HT-29 (cell line): Measurements from ENCODE around the gene ZNF761. TPM values are rescaled to one million over a fixed set of nuclear protein-coding genes. Genes with fewer than 3 reads are reported as not detected.
"Not testable (repeated sequence)": the region's sequence is repeated elsewhere in the genome, so short reads cannot be mapped to it uniquely, and the experiment has no call there.

Source experiments
- DNase-seq: peaks from one replicate; pipeline ENCODE4 v3.0.0-alpha.2; 2015; ENCODE audit warnings: low spot score
- total RNA-seq: library from RNA; depleted of rRNA; stranded (reverse); fragments of >200 nt; shearing (Covaris generic); gene quantifications from 2 replicates; pipeline ENCODE4 v1.2.3, GENCODE V29; 2014; rRNA removed

The ZNF761 gene
- 6.2 and 6.8 TPM in 2 replicates for total RNA-seq

DNA sequence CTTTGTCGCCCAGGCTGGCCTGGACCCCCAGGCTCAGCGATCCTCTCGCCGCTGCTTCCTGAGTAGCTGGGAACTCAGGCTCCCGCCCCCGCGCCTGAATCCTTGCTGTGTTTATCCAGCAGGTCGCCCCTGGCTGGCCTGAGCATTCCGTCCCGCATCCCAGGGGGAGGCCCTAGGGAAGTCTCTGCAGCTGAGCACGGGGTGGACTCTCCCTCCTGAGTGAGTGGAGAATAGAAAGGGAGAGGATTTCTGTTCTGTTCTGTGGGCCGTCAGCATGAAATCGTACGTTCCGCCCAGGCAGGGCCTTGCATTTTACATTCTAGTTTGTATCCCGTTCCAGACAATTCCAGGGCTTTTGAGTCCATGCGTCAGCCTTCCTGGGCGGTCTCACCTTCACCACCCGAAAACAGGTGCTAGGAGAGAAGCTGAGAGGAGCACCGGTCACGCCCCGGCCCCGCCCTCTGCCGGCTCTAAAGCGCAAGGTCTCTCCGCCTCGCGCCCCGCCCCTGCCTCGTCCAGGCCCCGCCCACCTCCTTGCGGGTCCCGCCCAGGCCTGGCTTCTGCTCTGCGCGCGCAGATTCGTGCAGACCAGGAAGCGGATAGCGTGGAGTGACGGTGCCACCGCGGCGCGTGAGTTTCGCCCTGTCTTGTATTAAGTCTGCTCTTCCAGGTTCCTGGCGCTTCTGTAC lies at the start of gene ZNF761:
ZNF761 (plus strand) TSS at position 586 of the 689 bp plus-strand sequence. CDS start 15,285 bp downstream, outside the sequence.
- DNase-seq: peak; percentile 99

DNA sequence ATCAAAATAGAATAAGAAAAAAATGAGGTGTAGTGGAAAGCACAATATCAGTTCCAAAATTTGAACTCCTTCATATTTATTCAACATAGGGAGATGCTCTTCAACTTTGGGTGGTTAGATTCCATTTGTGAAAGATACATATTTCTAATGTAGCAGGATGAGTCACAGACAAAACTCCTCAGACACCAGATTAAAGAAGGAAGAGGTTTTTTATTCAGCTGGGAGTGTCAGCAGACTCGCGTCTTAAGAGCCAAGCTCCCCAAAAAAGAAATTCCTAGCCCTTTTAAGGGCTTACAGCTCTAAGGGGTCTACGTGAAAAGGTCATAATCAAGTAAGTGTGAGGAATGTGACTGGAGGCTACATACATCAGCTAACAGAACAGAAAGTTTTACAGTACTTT lies 43.6 kb upstream of the ZNF761 start:
- no peak for DNase-seq

DNA sequence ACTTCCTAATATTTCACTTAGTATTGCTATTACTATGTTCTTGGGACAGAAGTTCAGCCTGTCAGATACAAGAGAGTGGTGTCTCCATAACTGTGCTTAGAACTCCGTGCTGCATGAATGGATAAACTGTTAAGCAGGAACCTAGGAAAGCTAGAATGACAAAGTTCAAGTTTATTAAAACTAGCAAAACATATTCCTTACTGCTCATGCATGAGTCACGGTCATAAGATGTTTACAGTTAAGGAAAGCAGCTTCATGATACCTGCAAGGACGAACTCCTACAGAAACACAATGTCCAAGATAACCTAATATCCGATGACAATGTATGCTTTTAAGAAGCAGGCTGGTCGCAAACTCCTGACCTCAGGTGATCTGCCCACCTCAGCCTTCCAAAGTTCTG lies 42.9 kb upstream of the ZNF761 start:
- DNase-seq: no peak

DNA sequence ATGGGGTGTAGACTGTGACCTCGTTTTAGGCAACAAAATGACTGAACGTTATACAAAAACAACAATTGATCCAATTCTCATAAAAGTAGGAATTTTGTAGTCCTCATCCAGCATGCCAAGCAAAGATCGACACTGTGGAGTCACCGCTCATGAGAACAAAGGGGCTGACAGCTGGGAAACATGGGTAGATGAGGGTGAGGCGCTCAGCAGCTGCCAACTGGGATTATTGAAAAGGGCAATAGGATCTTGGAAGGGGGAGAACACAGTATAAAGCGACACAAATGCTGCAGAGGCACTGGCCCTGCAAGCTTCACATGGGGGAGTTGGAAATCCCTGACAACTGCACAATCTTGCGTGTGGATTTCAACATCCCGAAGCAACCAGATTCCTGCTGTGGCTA lies 42.2 kb upstream of the ZNF761 start:
- DNase-seq: no peak

DNA sequence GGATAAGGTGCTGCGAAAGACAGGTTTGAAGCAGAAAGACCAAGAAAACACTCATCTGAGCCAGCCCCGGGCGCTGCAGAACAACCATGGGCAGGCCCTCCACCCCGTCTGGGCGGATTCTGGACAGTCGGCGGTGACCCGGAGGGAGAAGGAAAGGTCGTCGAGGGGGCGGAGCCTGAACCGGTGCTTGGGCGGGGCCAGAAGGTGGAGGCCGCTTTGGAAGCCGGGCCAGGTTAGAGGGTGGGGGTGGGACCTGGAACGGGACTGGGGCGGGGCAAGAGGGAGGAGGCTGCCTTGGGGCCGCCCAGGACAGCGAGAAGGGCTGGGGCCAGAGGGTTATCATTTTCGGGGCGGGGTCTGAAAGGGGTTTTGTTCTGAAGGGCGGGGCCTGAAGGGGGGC lies 41.8 kb upstream of the ZNF761 start:
- DNase-seq: no peak

DNA sequence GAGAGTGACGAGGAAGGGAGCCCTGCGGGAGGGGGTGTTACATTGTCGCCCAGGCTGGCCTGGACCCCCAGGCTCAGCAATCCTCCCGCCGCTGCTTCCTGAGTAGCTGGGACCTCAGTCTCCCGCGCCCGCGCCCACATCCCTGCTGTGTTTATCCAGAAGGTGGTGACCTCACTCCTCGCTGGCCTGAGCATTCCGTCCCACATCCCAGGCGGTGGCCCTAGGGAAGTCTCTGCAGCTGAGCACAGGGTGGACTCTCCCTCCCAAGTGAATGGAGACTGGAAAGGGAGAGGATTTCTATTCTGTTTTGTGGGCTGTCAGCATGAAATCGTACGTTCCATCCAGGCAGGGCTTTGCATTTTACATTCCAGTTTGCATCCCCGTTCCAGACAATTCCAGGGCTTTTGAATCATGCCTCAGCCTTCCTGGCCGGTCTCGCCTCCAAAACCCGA lies 37.2 kb upstream of the ZNF761 start:
- DNase-seq: no peak

DNA sequence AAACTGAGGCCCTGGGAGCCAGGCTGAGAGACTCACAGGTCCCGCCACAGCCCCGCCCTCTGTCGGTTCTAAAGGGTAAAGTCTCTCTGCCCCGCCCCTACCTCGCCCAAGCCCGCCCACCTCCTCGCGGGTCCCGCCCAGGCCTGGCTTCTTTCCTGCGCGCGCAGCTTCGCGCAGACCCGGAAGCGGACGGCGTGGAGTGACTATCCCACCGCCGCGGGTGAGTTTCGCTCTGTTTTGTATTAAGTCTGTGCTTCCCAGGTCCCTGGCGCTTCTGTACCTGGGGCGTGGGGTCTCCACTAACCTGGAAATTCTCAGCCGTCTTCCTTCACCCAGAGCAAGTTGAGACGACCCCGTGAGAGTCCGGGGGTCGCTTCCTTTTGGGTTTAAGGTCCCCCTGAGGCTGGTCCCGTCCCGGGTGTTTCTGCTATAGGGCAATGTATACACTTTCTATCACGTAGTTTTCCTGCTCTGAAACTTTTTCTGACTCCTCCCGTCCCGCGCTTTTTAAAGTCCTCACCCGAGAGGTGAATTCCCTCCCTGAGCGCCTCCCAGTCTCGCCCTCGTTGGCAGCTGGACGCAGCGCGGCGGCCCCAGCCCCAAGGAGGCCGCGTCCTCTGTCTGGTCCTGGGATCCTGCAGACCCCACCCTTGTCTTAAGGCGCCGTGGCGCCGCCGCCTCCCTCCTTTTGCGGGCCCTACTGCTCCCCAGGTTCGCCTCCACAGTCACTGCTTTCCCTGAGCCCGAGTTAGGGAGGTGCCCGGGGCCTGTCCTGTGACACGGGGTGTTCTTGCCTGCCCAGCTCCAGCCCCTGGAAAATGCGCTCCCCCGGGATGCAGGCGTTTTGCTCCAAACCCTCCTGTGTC lies 36.6 kb upstream of the ZNF761 start, which contains the start of gene ZNF765:
ZNF765 (plus strand) TSS at position 176 of the 866 bp plus-strand sequence. CDS start 2,867 bp downstream, outside the sequence.
- peak; percentile 97 for DNase-seq

DNA sequence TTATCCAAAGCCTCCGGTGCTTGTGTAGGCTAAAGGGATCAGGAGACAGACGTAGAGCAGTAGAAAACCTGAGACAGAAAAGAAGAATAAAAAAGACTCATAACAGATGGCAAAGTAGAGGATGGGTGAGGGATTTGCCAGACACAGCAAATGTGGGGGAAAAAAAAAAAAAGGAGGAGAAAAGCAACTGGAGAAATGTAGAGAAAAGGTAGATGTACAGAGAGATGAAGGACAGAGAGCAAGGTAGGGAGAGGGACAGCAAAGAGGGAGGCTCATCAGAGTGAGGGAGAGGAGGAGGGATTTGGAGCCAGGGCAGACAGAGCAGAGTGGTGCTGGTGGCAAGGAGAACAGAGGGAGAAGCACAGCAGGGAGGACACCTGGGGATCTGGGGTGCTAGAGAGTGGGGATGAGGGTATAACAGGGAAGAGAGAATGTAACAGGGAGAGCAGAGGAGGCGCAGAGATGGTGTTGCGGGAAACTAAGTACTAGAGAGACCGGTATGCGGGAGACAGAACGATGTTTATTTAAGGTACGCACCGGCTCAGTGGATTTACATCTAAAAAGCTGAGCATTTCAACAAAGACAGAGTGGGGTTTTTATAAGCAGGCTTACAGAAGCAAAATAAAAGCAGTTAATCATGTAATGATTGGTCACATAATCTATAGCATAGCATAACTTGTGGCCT lies 35.8 kb upstream of the ZNF761 start:
- not testable (repeated sequence) for DNase-seq

DNA sequence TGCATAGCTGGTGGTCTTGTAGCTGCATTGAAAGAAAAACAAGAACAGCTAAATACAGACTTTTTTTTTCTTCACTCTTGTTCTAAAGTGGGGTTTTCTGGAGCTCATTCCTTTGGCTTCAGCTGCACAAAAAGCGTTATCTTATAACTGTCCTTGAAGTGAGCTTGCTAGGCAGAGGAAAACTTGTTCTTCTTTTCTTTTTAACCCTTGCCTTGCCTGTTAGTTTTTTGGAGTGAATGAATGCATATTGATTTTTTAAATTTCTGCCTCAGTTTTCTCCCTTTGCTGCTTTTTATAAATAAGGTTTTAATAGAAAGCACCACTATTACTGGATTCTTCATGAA lies 35.3 kb upstream of the ZNF761 start:
- no peak for DNase-seq

DNA sequence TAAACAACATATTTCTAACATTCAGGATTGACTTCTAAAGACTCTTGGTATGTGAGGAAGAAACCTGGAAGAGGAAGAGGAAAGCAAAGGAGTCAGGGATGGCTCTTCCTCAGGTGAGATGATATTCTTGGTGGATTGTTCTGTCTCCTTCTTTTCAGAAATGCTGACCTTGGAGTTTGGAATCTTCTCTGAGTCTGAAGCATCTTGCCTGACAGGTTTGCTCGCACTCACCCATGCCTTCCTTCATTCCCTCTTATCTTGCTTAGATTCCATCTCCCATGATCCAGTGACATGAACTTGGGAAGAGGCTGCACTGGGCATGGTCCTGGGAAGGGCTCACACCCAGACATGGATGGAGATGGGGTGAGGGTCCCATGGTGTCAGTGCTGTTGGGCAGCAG lies 33.9 kb upstream of the ZNF761 start:
- not testable (repeated sequence) for DNase-seq

DNA sequence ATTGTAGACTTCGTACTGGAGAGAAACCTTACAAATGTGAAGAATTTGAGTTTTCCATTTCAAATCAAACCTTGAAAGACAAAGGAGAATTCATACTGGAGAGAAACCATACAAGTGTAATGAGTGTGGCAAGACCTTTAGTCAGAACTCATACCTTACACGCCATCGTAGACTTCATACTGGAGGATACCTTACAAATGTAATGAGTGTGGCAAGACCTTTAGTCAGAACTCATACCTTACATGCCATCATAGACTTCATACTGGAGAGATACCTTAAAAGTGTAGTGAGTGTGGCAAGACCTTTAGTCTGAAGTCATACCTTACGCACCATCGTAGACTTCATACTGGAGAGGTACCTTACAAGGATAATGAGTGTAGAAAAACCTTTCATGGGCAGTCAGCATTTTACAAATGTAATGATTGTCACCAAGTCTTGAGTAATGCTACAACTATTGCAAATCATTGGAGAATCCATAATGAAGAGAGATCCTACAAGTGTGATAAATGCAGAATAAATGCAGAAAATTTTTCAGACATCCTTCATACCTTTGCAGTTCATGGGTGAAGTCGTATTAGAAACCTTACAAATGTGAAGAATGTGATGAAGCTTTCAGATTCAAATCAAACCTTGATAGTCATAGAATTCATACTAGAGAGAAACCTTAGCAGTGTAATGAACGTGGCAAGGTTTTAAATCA lies 22.1 kb upstream of the ZNF761 start:
- no peak for DNase-seq

DNA sequence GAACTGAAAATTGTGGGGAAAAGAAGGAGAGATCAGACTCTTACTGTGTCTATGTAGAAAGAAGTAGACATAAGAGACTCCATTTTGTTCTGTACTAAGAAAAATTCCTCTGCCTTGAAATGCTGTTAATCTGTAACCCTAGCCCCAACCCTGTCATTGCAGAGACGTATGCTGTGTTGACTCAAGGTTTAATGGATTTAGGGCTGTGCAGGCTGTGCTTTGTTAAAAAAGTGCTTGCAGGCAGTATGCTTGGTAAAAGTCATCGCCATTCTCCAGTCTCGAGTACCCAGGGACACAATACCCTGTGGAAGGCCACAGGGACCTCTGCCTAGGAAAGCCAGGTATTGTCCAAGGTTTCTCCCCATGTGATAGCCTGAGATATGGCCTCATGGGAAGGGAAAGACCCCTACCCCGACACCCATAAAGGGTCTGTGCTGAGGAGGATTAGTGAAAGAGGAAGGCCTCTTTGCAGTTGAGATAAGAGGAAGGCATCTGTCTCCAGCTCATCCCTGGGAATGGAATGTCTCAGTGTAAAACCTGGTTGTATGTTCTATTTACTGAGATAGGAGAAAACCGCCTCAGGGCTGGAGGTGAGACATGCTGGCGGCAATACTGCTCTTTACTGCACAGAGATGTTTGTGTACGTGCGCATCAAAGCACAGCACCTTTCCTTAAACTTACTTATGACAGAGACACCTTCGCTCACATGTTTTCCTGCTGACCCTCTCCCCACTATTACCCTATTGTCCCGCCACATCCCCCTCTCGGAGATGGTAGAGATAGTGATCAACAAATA lies 11.1 kb upstream of the ZNF761 start:
- DNase-seq: not testable (repeated sequence)

DNA sequence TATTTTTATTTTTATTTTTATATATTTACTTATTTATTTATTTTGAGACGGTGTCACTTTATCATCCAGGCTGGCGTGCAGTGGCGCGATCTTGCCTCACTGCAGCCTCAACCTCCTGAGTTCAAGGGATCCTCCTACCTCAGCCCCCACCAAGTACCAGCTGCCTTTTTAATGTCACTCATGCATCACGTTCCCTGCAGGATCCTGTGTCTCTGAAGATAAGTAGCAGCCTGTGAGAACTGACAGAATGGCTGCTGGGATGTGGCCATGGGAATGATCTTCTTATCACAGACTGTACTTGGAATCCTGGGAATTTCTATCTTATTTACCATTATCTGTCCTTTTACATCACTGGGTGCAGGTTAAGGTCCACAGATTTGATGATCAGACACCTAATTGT lies 9.2 kb upstream of the ZNF761 start:
- DNase-seq: no peak

DNA sequence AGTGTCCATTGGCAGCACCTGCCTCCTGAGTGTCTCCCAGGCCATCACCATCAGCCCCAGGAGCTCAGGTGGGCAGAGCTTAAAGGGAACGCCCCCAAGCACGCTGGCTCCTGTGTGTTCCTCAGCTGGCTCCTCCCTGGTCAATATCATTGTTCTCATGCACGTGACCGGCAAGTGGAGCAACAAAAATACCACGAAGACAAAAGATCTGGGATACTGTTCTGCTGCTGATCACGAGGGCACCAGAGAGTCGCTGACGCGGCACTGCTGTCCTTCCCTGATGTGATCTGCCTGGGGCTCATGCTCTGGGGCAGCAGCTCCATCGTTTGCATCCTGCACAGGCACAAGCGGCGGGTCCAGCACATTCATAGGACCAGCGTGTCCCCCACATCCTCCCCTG lies 8.7 kb upstream of the ZNF761 start:
- not testable (repeated sequence) for DNase-seq

DNA sequence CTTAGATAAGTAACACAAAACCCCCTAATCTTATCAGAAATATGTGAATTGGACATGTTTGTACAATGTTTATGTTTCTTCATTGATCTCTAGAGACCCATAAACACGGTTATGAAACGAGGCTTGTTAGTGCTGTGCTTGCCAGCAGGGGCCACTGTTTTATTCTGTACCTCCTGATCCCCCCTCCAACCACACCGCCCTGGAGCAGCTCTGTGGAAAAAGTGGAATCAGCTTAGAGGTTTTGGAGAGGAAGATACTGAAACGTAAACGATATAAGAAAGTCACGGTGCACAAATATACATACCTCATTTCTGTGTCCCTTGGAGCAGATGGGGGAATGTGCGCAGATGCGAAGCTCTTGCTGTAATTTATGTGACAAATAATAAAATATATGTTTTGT lies 8.1 kb upstream of the ZNF761 start:
- DNase-seq: not testable (repeated sequence)

DNA sequence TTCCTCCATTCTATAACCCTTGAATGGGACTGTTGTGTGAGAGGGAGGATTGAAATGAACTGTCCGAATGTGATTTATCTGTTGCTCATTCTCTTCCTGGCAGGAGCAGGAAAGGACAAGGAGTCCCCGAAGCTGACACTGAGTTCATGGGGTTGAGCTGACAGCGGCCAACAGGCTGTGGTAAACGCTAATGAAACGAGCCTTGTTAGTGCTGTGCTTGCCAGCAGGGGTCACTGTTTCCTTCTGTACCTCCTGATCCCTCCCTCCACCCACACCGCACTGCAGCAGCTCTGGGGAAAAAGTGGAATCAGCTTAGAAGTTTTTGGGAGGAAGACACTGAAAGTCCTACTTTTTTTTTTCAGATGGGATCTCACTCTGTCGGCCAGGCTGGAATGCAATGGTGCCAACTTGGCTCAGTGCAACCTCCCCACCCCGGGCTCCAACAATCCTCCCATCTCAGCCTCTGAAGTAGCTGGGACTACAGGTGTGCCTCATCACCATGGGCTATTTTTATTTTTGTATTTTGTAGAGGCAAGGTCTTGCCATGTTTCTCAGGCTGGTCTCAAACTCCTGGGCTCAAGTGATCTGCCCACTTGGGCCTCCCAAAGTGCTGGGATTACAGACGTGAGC lies 6.7 kb upstream of the ZNF761 start:
- peak; percentile 59 for DNase-seq

DNA sequence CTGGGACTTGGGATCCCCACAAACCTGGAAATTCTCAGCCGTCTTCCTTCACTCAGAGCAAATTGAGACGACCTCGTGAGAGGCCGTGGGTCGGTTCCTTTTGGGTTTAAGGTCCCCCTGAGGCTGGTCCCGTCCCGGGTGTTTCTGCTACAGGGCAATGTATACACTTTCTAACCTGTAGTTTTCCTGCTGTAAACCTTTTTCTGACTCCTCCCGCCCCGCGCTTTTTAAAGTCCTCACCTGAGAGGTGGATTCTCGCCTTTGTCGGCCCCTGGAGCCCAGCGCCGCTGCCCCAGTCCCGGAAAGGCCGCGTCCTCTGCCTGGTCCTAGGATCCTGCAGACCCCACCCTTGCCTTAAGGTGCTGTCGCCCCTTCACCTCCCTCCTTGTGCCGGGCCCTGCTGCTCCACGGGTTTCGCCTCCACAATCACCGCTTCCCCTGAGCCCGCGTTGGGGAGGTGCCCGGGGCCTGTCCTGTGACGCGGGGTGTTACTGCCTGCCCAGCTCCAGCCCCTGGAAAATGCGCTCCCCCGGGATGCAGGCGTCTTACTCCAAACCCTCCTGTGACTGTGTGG lies 391 bp downstream of the ZNF761 start:
- no peak for DNase-seq

DNA sequence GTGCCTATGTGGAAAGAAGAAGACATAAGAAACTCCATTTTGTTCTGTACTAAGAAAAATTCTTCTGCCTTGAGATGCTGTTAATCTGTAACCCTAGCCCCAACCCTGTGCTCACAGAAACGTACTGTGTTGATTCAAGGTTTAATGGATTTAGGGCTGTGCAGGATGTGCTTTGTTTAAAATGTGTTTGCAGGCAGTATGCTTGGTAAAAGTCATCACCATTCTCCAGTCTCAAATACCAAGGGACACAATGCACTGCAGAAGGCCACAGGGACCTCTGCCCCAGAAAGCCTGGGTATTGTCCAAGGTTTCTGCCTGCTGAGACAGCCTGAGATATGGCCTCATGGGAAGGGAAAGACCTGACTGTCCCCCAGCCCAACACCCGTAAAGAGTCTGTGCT lies 12.0 kb downstream of the ZNF761 start:
- not testable (repeated sequence) for DNase-seq

DNA sequence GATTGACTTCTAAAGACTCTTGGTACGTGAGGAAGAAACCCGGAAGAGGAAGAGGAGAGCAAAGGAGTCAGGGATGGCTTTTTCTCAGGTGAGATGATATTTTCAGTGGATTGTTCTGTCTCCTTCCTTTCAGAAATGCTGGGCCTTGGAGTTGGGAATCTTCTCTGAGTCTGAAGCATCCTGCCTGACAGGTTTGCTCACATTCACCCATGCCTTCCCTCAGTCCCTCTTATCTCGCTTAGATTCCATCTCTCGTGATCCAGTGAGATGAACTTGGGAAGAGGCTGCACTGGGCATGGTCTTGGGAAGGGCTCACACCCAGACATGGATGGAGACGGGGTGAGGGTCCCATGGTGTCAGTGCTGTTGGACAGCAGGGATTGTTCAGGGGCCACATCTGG lies 15.4 kb downstream of the ZNF761 start:
- DNase-seq: not testable (repeated sequence)

DNA sequence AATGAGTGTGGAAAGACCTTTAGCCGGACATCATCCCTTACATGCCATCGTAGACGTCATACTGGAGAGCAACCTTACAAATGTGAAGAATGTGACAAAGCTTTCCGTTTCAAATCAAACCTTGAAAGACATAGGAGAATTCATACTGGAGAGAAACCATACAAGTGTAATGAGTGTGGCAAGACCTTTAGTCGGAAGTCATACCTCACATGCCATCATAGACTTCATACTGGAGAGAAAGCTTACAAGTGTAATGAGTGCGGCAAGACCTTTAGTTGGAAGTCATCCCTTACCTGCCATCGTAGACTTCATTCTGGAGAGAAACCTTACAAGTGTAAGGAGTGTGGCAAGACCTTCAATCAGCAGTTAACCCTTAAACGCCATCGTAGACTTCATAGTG lies 24.0 kb downstream of the ZNF761 start:
- no peak for DNase-seq
